ENCODE measurements around the gene FGD3. TPM values are rescaled to one million over a fixed set of nuclear protein-coding genes. Genes with fewer than 3 reads are reported as not detected.

FGD3 gene
- total RNA-seq, 2 experiments from 2014 or later, result 91.0 to 95.7 TPM

DNA sequence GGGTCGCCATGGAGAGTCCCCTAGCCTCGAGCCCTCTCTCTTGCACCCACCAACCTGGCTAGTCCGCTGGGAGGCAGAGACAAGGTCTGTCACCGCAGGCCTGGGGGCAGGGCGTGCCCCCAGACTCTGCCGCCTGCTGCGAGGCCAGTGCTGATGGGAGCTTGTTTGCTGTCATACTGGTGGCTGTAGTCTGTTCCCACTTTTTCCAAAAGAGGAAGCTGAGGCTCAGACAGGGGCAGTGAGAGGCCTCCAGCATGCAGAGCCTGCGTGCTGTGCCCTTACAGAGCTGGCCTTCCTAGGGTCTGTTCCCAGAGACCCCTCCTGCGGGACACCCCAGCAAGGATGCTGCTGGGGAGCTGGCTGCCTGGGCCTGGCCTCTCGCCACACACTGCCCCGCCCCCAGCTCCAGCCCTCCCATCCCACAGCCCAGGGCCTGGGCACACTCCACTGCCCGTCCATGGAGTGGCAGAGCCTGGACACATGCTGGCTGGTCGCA lies 90.2 kb downstream of the FGD3 start:
- peak in 1 of 14 experiments; percentile 36 for DNase-seq
- peaks cover 33% of the 10 kb centered on the region for H3K36me3 Mint-ChIP-seq (ENCODE audit: low read depth)
- intact Hi-C loops (cut with DNase I, micrococcal nuclease), result no loop called here
- ChIA-PET POLR2A (interaction anchor here (1.0 to 6.9 kb wide), 11 partner anchors 10 to 82 kb away, joined by 3 to 92 read pairs (median 6); no protein-coding TSS in a partner anchor), CTCF (interaction anchor here (0.5 to 2.4 kb wide), 5 partner anchors 9 to 80 kb away, joined by 3 to 6 read pairs (median 4); no protein-coding TSS in a partner anchor)
- Histone ChIP-seq H3K4me3 (ENCODE audit: low read length) (no peak overlapping the region), H3K9me3 (ENCODE audit: control insufficient read depth in 1 of 2, insufficient read depth in 1 of 2, low read length in 2 of 2) (peaks cover 0 to 4% of the 10 kb centered on the region in 2 experiments), H3K36me3 (ENCODE audit: insufficient read depth, low read length) (peaks cover 46% of the 10 kb centered on the region), H3K27ac (ENCODE audit: low read depth in 1 of 2, low read length in 2 of 2) (peak overlapping the region; percentile 34 to 51), H3K4me1 (ENCODE audit: insufficient read depth, low read length) (peaks cover 82% of the 10 kb centered on the region), H3K27me3 (ENCODE audit: control insufficient read depth in 1 of 2, insufficient read depth in 2 of 2, low read length in 2 of 2) (no peaks in the 10 kb centered on the region)
- ATAC-seq (ENCODE audit: poor library complexity), result no peak
- H3K27ac Mint-ChIP-seq, result peak overlapping the region; percentile 85
- H3K4me3 Mint-ChIP-seq, result no peak overlapping the region
- H3K4me1 Mint-ChIP-seq (ENCODE audit: low read depth), result peaks cover 67% of the 10 kb centered on the region
- no peaks in the 10 kb centered on the region for H3K9me3 Mint-ChIP-seq
- TF ChIP-seq, protein P1, sequence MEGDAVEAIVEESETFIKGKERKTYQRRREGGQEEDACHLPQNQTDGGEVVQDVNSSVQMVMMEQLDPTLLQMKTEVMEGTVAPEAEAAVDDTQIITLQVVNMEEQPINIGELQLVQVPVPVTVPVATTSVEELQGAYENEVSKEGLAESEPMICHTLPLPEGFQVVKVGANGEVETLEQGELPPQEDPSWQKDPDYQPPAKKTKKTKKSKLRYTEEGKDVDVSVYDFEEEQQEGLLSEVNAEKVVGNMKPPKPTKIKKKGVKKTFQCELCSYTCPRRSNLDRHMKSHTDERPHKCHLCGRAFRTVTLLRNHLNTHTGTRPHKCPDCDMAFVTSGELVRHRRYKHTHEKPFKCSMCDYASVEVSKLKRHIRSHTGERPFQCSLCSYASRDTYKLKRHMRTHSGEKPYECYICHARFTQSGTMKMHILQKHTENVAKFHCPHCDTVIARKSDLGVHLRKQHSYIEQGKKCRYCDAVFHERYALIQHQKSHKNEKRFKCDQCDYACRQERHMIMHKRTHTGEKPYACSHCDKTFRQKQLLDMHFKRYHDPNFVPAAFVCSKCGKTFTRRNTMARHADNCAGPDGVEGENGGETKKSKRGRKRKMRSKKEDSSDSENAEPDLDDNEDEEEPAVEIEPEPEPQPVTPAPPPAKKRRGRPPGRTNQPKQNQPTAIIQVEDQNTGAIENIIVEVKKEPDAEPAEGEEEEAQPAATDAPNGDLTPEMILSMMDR (IDR thresholded peaks at IDR 0.05), result no peak
- no peaks in the 10 kb centered on the region for H3K27me3 Mint-ChIP-seq

DNA sequence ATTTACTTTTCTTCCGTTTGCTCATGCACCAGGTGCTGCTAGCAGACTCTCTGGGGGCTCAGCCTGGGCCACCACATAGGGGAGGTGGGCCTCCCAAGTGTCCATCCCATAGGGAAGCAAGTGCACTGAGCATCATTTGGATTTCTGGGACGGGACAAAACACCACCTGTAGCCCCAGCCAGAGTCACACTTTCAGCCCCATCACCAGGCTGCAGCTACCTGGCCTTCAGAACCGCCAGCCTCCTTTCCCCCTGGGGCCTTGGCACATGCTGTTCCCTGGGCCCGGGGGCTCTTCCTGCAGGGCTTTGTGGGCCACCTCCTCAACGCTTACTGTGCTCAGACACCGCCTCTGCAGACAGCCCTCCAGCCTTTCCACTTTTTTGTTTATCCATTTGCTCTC lies 91.6 kb downstream of the FGD3 start:
- Histone ChIP-seq H3K27ac (ENCODE audit: low read depth in 1 of 2, low read length in 2 of 2) (peak overlapping the region in 1 of 2 donors; percentile 57), H3K4me1 (ENCODE audit: insufficient read depth, low read length) (peaks cover 80% of the 10 kb centered on the region), H3K36me3 (ENCODE audit: insufficient read depth, low read length) (peaks cover 32% of the 10 kb centered on the region), H3K27me3 (ENCODE audit: control insufficient read depth in 1 of 2, insufficient read depth in 2 of 2, low read length in 2 of 2) (no peaks in the 10 kb centered on the region), H3K4me3 (ENCODE audit: low read length) (no peak overlapping the region), H3K9me3 (ENCODE audit: control insufficient read depth in 1 of 2, insufficient read depth in 1 of 2, low read length in 2 of 2) (peaks cover 0 to 4% of the 10 kb centered on the region in 2 experiments)
- CTCF ChIA-PET, result no interaction called here
- TF ChIP-seq, protein P1 (IDR thresholded peaks at IDR 0.05), result no peak
- Mint-ChIP-seq H3K27me3 (no peaks in the 10 kb centered on the region), H3K4me1 (ENCODE audit: low read depth) (peaks cover 74% of the 10 kb centered on the region), H3K9me3 (no peaks in the 10 kb centered on the region), H3K4me3 (no peak overlapping the region), H3K27ac (peak overlapping the region; percentile 85), H3K36me3 (ENCODE audit: low read depth) (peaks cover 22% of the 10 kb centered on the region)
- intact Hi-C loops (cut with DNase I, micrococcal nuclease), result no loop called here
- DNase-seq (no peak), ATAC-seq (ENCODE audit: poor library complexity) (no peak)
- POLR2A ChIA-PET, result interaction anchor here (0.5 to 6.9 kb wide), 9 partner anchors 9 to 78 kb away, joined by 3 to 92 read pairs (median 4); no protein-coding TSS in a partner anchor

DNA sequence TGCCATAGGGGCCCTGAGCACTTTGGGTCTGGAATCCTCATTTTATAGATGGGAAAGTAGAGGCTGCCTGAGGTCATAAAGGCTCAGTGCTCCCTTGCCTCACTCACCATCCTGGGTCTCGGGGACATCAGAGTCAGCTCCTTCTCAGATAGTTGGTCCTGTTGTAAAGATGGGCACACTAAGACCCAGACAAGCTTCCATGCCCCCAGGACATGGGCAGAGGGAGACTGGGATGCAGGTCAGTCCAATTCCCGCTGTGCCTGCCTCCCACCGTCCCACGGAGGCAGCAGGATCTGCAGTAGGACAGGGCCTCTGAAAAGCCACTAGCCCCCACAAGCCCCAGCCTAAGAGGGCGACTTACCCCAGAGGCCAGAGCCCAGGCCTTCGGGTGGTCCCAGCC lies 92.1 kb downstream of the FGD3 start:
- intact Hi-C loops (cut with DNase I, micrococcal nuclease), result no loop called here
- CTCF ChIA-PET, result no interaction called here
- POLR2A ChIA-PET, result interaction anchor here (0.7 to 6.9 kb wide), 12 partner anchors 8 to 68 kb away, joined by 3 to 92 read pairs (median 5); no protein-coding TSS in a partner anchor
- Mint-ChIP-seq H3K9me3 (no peaks in the 10 kb centered on the region), H3K36me3 (ENCODE audit: low read depth) (peaks cover 17% of the 10 kb centered on the region), H3K4me3 (no peak overlapping the region), H3K4me1 (ENCODE audit: low read depth) (peaks cover 72% of the 10 kb centered on the region), H3K27ac (peak overlapping the region; percentile 85), H3K27me3 (no peaks in the 10 kb centered on the region)
- Histone ChIP-seq H3K27me3 (ENCODE audit: control insufficient read depth in 1 of 2, insufficient read depth in 2 of 2, low read length in 2 of 2) (no peaks in the 10 kb centered on the region), H3K4me3 (ENCODE audit: low read length) (no peak overlapping the region), H3K4me1 (ENCODE audit: insufficient read depth, low read length) (peaks cover 78% of the 10 kb centered on the region), H3K9me3 (ENCODE audit: control insufficient read depth in 1 of 2, insufficient read depth in 1 of 2, low read length in 2 of 2) (peaks cover 0 to 4% of the 10 kb centered on the region in 2 experiments), H3K27ac (ENCODE audit: low read depth in 1 of 2, low read length in 2 of 2) (peak overlapping the region; percentile 44 to 57), H3K36me3 (ENCODE audit: insufficient read depth, low read length) (peaks cover 27% of the 10 kb centered on the region)
- no peak for DNase-seq
- TF ChIP-seq, protein P1 (IDR thresholded peaks at IDR 0.05), result no peak
- ATAC-seq (ENCODE audit: poor library complexity), result no peak
